Astrocyte (in vitro differentiated cells and primary cell): Measurements from ENCODE around the gene ADAMTS17. TPM values are rescaled to one million over a fixed set of nuclear protein-coding genes. Genes with fewer than 3 reads are reported as not detected.

Experiments
- DNase-seq: peaks from one replicate; pipeline ENCODE4 v3.0.0-alpha.2; 2010; ENCODE audit warnings: low read depth
- FAIRE-seq: peaks from 2 replicates; lab custom pipeline; 2011; peaks lifted over from hg19 to GRCh38; lab: Jason Lieb, UNC
- H2AFZ ChIP-seq: 2 replicates; pipeline ENCODE4 v1.6.0; 2012; ENCODE audit warnings: low read depth, low read length, inconsistent platforms
- H3K27ac ChIP-seq: 2 replicates; pipeline ENCODE4 v1.5.1; 2011; ENCODE audit warnings: low read depth, low read length, inconsistent platforms
- H3K27me3 ChIP-seq: 2 replicates; pipeline ENCODE4 v1.6.0; 2011; ENCODE audit warnings: low read length, inconsistent platforms; ENCODE audit not compliant: insufficient read depth
- H3K36me3 ChIP-seq: 2 replicates; pipeline ENCODE4 v1.5.1; 2011; ENCODE audit warnings: low read length, inconsistent platforms; ENCODE audit not compliant: insufficient read depth
- H3K4me1 ChIP-seq: 2 replicates; pipeline ENCODE4 v1.5.1; 2011; ENCODE audit warnings: low read length, inconsistent platforms; ENCODE audit not compliant: insufficient read depth
- H3K4me2 ChIP-seq: 2 replicates; pipeline ENCODE4 v1.6.0; 2012; ENCODE audit warnings: low read length, inconsistent platforms
- H3K4me3 ChIP-seq: 2 replicates; pipeline ENCODE4 v1.5.1; 2011; ENCODE audit warnings: low read depth, mild to moderate bottlenecking, low read length, inconsistent platforms; ENCODE audit not compliant: insufficient read depth
- H3K79me2 ChIP-seq: 2 replicates; pipeline ENCODE4 v1.6.0; 2012; ENCODE audit warnings: mild to moderate bottlenecking, low read length, inconsistent platforms; ENCODE audit not compliant: insufficient read depth
- H3K9ac ChIP-seq: 2 replicates; pipeline ENCODE4 v1.6.0; 2012; ENCODE audit warnings: mild to moderate bottlenecking, low read length, inconsistent platforms
- H3K9me3 ChIP-seq: 2 replicates; pipeline ENCODE4 v1.5.1; 2012; ENCODE audit warnings: low read depth, mild to moderate bottlenecking, low read length, inconsistent platforms; ENCODE audit not compliant: insufficient read depth
- H4K20me1 ChIP-seq: 2 replicates; pipeline ENCODE4 v1.6.0; 2012; ENCODE audit warnings: low read length, inconsistent platforms; ENCODE audit not compliant: insufficient read depth
- H3K27ac Mint-ChIP-seq: one replicate; pipeline ENCODE4 v1.8.0; 2021; ENCODE audit warnings: mild to moderate bottlenecking, mixed read lengths; ENCODE audit not compliant: unreplicated experiment
- H3K27me3 Mint-ChIP-seq: one replicate; pipeline ENCODE4 v1.8.0; 2021; ENCODE audit warnings: low read depth, mixed read lengths; ENCODE audit not compliant: unreplicated experiment
- H3K36me3 Mint-ChIP-seq: one replicate; pipeline ENCODE4 v1.8.0; 2021; ENCODE audit warnings: low read depth, mixed read lengths; ENCODE audit not compliant: unreplicated experiment
- H3K4me1 Mint-ChIP-seq: one replicate; pipeline ENCODE4 v1.8.0; 2021; ENCODE audit warnings: low read depth, mixed read lengths; ENCODE audit not compliant: unreplicated experiment
- H3K4me3 Mint-ChIP-seq: one replicate; pipeline ENCODE4 v1.8.0; 2021; ENCODE audit warnings: mild to moderate bottlenecking, moderate library complexity, mixed read lengths; ENCODE audit not compliant: unreplicated experiment
- H3K9me3 Mint-ChIP-seq: one replicate; pipeline ENCODE4 v1.8.0; 2021; ENCODE audit warnings: mild to moderate bottlenecking, mixed read lengths; ENCODE audit not compliant: unreplicated experiment
- EZH2 ChIP-seq: IDR thresholded peaks from 2 replicates; pipeline ENCODE4 v1.6.1; 2012; ENCODE audit warnings: mild to moderate bottlenecking, low read length, inconsistent platforms; ENCODE audit not compliant: insufficient read depth
- total RNA-seq: library from RNA; stranded (reverse); gene quantifications from 2 replicates; pipeline ENCODE4 v1.2.1, GENCODE V29; 2021
- TF ChIP-seq, protein P1 (sequence below): IDR thresholded peaks from 2 replicates; pipeline ENCODE4 v1.5.1; 2011; ENCODE audit warnings: low read depth, mild to moderate bottlenecking, inconsistent platforms, low read length, moderate library complexity; ENCODE audit not compliant: insufficient read depth

ADAMTS17 gene
- total RNA-seq, 1 donor from 2014 or later, result 0.27 TPM

DNA sequence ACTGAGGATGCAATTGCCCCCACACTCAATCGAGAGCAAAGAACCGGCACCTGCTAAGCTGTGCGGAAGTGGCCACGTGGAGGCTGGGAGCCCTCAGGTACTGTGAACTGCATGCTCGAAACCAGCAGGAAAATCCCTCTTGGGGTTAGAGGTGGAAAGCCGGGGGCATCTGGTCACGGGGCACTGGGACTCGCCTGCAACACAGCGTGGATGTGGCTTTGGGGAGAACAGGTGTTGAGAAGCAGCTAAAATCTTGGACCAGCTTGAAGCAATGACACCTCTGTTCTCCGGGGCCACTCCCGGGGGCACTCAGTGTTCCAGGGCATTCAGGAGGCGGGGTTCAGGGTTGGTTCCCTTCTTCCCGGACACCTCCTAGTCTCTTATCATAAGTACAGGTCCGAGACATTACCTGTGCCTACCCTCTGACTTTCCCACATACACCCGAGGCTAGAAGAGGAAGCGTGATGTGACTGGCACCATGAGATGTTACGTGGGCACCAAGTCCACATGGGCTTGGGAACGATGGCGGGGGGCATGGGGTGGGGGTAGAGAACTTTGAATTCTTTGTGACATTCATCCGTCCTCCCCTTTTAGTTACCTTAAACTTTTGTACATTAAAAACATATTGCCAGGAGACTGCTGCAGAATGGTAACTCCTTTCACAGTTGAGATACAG is 172.0 kb downstream of the ADAMTS17 start:
- no peak overlapping the region for H3K27ac ChIP-seq
- no peak for DNase-seq
- no peaks in the 10 kb centered on the region for H3K27me3 ChIP-seq
- H3K9ac ChIP-seq, result no peak overlapping the region
- H3K4me3 ChIP-seq, result no peak overlapping the region
- no peak overlapping the region for H2AFZ ChIP-seq
- TF ChIP-seq, protein P1, sequence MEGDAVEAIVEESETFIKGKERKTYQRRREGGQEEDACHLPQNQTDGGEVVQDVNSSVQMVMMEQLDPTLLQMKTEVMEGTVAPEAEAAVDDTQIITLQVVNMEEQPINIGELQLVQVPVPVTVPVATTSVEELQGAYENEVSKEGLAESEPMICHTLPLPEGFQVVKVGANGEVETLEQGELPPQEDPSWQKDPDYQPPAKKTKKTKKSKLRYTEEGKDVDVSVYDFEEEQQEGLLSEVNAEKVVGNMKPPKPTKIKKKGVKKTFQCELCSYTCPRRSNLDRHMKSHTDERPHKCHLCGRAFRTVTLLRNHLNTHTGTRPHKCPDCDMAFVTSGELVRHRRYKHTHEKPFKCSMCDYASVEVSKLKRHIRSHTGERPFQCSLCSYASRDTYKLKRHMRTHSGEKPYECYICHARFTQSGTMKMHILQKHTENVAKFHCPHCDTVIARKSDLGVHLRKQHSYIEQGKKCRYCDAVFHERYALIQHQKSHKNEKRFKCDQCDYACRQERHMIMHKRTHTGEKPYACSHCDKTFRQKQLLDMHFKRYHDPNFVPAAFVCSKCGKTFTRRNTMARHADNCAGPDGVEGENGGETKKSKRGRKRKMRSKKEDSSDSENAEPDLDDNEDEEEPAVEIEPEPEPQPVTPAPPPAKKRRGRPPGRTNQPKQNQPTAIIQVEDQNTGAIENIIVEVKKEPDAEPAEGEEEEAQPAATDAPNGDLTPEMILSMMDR, result no peak
- no peak for TF ChIP-seq EZH2
- H3K9me3 ChIP-seq, result peaks cover 29% of the 10 kb centered on the region
- H3K4me3 Mint-ChIP-seq, result no peak overlapping the region
- no peaks in the 10 kb centered on the region for H4K20me1 ChIP-seq
- peaks cover 2% of the 10 kb centered on the region for H3K36me3 Mint-ChIP-seq
- no peak overlapping the region for H3K4me2 ChIP-seq
- H3K4me1 ChIP-seq, result no peaks in the 10 kb centered on the region
- no peak overlapping the region for H3K27ac Mint-ChIP-seq
- peaks cover 11% of the 10 kb centered on the region for H3K9me3 Mint-ChIP-seq
- no peaks in the 10 kb centered on the region for H3K4me1 Mint-ChIP-seq
- FAIRE-seq, result no peak
- H3K27me3 Mint-ChIP-seq, result peaks cover 38% of the 10 kb centered on the region
- no peaks in the 10 kb centered on the region for H3K36me3 ChIP-seq
- no peaks in the 10 kb centered on the region for H3K79me2 ChIP-seq

DNA sequence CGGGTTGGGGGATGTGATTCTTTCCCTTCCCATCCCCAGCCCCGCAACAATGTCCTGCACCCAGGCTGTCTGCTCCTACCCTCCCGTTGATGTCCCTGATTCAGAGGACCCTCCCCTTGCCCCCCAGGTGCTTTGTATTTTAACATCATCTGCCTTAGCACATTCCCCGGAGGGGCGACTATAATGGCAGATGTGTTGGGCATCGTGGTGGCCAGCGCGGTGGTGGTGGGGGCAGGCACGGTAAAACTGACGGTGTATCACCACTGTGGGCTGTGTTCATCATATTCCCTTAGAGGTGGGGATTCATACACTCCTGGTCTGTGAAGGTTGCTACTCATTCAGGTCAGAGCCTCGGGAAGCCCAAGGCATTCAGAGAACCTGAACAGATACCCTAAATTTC is 173.0 kb downstream of the ADAMTS17 start:
- Mint-ChIP-seq H3K27me3 (peaks cover 47% of the 10 kb centered on the region), H3K4me3 (no peak overlapping the region), H3K4me1 (no peaks in the 10 kb centered on the region), H3K27ac (no peak overlapping the region), H3K36me3 (peaks cover 2% of the 10 kb centered on the region), H3K9me3 (peaks cover 7% of the 10 kb centered on the region)
- Histone ChIP-seq H3K79me2 (no peaks in the 10 kb centered on the region), H3K9ac (no peak overlapping the region), H3K36me3 (no peaks in the 10 kb centered on the region), H2AFZ (no peak overlapping the region), H4K20me1 (no peaks in the 10 kb centered on the region), H3K4me1 (no peaks in the 10 kb centered on the region), H3K9me3 (peaks cover 24% of the 10 kb centered on the region), H3K4me3 (no peak overlapping the region), H3K27me3 (no peaks in the 10 kb centered on the region), H3K4me2 (no peak overlapping the region), H3K27ac (no peak overlapping the region)
- DNase-seq (no peak), FAIRE-seq (no peak)
- no peak for TF ChIP-seq EZH2
- TF ChIP-seq, protein P1, result no peak

DNA sequence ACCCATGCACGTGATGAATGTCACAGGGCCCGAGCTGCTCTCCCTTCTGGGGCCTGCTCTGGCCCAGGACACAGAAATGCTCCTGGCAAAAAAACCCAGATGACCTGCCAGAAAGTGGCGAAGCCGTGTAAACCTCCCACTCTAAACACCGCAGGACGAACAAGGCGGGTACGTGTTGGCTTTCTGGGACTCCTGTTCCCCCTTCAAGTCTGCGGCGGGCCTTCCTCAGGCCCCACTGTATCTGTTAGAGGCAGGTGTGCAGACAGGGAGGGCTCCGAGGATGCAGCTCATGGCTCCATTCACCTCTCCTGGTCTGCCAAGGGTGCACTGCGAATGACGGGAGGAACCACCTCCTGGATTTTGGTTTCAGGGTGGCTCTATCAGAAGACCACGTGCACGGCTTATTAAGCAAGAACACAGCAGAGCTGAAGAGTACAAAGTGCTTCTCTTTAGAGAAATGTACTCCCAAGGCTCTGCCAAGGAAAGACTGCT is 173.8 kb downstream of the ADAMTS17 start:
- Histone ChIP-seq H3K4me2 (no peak overlapping the region), H3K9me3 (peaks cover 16% of the 10 kb centered on the region), H4K20me1 (no peaks in the 10 kb centered on the region), H3K4me1 (no peaks in the 10 kb centered on the region), H3K27me3 (no peaks in the 10 kb centered on the region), H3K9ac (no peak overlapping the region), H3K36me3 (no peaks in the 10 kb centered on the region), H3K4me3 (no peak overlapping the region), H3K79me2 (no peaks in the 10 kb centered on the region), H3K27ac (no peak overlapping the region), H2AFZ (no peak overlapping the region)
- TF ChIP-seq EZH2, result no peak
- TF ChIP-seq, protein P1, result no peak
- FAIRE-seq (no peak), DNase-seq (no peak)
- Mint-ChIP-seq H3K4me3 (no peak overlapping the region), H3K27me3 (peaks cover 50% of the 10 kb centered on the region), H3K27ac (no peak overlapping the region), H3K4me1 (no peaks in the 10 kb centered on the region), H3K36me3 (peaks cover 2% of the 10 kb centered on the region), H3K9me3 (peaks cover 7% of the 10 kb centered on the region)
